HG02642 (cell line): ENCODE results near the gene UBE4B.

Source experiments
- ATAC-seq: cut with Tn5 transposase; IDR thresholded peaks from one replicate; pipeline ENCODE4 v1.9.1; 2021; ENCODE audit warnings: mild to moderate bottlenecking; ENCODE audit not compliant: unreplicated experiment, poor library complexity

The UBE4B gene

DNA sequence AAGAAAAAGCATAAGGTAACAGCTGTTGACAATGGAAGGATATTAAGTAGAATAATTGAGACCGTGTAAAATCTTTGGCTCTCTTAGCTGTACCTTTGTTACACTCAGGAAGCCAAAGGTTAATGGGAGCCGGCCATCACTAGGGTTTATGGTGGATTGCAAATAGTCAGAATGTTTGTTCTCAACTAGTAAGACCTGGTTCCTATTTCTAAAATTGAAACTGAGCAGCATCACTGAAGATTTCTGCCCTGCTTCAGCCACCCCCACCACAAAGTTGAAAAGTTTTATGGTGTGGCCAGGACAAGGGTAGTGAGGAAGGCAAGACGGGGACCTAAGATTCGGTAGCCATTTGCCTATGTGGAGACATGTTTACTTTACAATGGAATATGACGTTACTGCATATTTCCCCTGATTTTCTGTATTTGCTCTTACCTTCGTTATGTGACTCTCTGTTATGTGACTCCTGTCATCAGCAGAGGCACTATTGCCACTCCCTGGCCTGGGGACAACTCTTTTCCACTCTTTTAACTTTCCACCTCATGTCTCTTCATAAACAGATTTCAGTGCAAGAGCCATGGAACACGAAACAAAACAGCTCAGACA lies 136.3 kb downstream of the UBE4B start:
- no peak for ATAC-seq

DNA sequence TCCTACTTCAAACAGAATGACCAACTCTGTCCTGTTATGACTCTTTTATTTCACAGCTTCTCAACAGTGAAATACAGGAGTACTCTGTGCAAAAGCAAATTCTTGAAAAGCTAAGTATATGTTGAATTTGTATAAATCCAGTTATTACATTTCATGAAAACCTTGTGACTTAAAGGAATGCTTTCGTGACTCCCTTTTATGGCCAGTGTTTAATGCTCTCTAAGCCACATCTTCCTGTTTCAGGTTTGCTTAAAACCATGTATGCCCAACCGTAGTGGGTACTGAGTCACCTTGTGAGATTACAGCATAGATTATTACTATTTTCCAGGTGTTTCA lies 137.4 kb downstream of the UBE4B start:
- no peak for ATAC-seq

DNA sequence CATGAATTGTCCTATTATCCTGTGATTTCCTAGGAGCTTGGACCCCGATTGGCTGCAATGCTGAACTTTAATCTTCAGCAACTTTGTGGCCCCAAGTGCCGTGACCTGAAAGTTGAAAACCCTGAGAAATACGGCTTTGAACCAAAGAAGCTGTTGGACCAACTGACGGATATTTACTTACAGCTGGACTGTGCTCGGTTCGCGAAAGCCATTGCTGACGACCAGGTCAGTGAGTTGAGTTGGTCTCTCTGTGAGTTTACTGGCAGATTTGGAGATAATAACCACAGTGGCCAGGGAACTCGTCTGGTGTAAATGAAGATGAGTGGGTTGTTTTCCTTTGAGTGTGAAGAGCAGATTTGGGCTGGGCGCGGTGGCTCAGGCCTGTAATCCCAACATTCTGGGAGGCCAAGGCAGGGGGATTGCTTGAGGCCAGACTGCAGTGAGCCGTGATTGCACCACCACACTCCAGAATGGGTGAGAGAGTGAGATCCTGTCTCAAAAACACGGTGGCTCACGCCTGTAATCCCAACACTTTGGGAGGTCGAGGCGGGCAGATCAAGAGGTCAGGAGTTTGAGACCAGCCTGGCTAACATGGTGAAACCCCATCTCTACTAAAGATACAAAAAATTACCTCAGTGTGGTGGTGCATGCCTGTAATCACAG lies 138.5 kb downstream of the UBE4B start:
- ATAC-seq: no peak

DNA sequence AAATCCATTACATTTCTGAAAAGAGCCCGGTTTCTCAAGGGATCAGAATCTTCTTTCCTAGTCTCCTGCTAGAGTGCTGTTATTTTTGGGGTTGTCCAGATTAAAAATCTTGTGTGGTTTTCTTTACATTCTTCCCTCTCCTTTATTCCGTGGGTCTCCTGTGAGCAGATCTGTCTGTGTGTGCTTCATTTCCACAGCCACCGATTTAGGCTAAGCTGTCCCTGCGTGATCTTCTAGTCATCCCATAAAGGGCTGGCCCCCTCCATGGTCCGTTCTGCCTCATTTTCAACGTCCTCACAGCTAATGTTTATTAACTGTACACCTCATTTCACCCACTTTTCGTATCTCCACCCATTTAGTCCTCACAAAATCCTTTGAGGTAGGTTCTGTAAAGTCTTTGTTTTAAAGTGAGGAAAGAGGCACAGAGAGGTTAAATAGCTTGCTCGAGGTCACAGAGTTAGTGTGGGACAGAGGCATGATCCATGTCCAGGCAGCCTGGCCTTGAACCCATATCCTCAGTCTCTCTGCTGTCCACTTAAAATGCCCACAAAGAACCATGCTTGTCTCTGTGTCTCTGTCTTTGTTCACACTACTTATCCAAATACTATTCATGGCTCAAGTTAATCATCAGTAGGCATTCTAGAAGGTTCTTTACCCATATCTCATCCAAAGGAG lies 139.4 kb downstream of the UBE4B start:
- ATAC-seq: no peak

DNA sequence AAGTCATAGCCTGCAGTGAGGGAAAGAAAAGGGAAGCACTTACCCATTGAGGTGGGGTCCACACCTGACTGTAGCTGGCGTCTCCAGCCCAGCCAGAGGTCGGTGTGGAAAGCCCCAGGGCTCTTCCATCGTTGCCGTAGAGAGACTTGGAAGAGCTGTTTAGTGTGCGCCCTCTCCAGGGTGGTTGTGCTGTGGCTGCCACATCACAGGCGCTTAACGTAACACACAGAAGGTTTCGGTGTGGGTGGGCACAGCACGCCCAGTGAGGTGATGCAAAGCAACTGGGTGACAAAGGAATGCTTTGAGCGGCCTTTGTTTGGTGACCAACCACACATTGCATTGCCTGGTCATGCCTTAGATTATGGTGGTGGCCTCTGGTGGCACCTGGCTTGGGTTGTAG lies 140.8 kb downstream of the UBE4B start:
- ATAC-seq: no peak

DNA sequence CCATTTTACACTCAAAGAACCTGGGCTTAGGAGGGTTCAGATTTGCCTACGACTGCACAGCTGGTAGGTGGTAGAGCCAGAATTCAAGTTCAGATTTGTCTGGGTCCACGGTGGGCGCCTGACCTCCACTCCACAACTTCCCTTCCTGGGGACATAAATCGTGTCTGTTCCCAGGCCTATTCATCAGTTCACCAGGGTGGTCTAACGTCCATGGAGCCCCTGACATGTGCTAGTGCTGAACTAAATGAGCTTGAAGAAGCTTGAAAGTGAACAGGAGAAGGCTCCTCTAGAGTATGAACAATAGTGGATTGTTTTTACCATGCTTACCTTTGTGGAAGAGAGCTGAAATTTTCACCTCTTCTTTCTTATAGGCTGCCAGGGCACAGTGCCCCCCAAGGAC lies 145.1 kb downstream of the UBE4B start:
- no peak for ATAC-seq

DNA sequence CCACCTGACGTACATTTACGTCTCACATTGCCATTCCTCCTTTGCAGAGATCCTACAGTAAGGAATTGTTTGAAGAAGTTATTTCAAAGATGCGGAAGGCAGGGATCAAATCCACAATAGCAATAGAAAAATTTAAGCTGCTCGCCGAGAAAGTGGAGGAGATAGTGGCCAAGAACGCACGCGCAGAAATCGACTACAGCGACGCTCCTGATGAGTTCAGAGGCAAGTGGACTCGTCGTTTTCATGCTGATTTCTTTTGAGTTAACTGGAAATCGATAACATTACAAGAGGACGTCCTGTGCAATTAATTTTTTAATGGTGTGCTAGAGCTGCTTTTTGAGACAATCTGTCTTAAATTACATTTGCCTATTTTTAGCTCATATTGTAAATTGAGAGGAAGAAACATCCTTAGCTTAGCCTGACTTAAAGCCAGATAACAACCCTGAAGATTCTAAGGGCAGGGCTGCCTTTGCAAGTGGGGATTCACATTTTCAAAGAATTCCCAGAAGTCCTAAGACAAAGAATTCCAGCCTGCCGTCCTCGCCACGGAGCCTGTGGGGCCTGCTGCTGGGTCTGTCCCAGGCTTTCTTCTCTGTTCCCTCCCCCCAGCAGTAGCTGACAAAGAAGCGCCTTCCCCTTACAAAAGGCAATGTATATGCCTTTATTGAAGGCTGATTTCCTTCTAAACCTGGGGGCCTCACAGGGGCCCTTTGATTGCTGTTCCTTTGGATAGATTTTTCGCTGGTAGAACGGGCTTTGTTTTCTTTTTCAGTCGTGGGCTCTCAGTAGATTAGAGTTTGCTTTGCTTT lies 146.0 kb downstream of the UBE4B start:
- no peak for ATAC-seq

DNA sequence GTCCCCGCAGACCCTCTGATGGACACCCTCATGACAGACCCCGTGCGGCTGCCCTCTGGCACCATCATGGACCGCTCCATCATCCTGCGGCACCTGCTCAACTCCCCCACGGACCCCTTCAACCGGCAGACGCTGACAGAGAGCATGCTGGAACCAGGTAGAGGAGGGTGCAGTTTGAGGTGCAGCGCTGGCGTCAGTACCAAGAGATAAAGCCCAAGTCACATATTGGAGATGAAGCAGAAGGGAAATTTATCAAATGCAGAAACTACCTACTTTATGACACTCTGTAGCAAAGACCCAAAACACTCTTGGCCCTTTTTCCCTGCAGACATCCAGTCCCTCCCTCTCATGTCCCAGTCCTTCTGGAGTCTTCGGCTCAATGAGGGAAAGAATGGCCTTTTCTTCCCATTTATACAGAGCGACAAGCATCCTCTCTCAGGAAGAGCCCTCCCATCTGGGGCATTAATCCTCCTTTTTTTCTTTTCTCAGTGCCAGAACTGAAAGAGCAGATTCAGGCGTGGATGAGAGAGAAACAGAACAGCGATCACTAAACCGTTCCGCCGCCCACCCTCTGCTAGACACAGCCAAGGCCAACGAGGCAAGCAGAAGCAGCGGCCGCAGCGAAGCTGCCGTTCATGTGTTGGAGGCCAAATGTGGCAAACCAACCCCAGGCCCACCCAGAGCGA lies 146.8 kb downstream of the UBE4B start:
- no peak for ATAC-seq

DNA sequence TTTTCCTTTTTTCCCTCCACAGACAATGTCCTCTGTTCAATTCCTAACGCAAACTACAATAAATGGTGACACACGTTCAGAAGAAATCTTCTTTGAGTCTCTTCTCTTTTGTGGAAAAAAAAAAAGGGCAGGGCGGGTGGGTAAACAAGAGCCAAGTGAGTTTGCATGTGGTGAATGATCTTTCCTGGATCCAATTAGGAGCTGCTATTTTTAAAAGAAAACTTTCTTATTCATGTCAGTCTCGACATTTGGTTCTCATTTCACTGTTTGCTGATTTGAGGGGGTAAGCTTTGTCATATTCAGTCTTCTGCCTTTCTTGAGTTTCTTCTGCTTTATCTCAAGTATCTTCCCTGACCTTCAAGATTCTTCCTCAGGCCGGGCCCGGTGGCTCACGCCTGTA lies 148.4 kb downstream of the UBE4B start:
- no peak for ATAC-seq

DNA sequence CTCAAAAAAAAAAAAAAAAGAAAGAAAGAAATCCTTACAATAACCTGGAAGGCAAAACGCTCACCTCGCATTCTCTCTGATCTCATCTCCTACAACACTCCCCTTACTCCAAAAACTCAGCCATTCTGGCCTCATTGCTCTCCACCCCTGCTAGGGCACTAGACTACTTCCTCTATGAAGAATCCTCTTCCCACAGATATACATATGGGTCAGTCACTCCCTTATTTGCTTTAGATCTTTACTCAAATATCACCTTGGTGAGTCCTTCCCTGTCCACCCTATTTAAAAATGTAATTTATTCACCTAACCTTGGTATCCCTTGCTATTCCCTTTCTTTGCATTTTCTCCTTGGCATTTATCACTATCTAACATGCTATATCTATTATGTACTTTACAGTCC lies 153.0 kb downstream of the UBE4B start:
- ATAC-seq: no peak

DNA sequence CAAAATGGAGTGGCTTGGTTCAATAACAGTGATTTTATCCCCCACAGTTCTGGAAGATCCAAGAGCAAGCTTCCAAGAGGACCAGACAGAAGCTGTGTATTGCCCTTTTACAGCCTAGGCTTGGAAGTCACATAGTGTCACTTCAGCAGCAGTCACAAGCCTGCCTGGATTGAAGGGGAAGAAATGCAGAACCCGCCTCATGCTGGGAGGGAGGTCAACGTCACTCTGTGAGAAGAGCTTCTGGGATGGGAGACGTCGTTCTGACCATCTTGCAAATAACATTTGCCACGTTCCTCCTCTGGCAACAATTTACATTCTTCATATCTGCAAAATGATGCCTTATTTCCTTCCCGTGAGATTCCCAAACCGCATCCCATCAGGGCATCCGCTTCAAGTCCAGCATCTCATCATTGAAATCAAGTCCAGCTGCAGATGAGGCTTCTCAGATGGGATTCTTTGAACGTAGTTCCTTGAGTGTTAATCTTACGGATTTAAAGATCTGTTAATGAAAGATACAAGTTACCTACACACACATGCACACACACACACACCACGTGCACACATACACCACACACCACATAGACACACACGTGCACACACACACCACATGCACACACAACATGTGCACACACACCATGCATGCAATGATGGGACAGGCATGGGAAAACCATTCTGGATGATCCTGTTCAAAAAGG lies 153.7 kb downstream of the UBE4B start:
- ATAC-seq: no peak

DNA sequence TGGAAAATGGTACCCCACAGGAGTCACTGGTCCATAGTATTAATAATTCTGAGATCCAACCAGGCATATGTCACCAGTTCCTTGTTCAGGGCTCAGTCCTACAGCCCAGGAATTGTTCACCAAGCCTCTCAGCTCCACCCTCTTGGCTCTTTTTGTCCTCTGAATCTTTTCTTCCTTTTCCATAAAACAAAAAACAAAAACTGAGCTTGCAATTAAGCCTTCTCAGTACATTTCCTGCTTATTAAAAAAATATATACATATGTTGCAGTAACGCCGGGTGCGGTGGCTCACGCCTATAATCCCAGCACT lies 154.2 kb downstream of the UBE4B start:
- no peak for ATAC-seq

DNA sequence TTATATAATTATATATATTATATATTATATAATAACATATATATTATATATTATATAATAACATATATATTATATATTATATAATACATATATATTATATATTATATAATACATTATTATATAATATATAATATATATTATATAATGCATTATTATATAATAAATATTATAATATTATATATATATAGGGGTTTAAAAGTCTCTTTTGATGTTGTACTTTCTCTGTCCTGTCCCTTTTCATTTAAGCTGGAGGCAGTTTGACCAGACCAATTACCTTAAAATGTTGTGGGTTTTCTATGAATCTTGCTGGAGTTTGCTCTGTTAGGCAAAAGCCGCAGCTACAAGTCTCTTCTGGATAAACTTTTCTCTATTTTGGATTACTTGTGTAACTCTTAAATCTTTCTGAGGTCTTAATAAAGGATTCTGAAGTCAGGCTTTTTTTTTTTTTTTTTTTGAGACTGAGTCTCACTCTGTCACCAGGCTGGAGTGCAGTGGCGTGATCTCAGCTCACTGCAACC lies 155.4 kb downstream of the UBE4B start:
- ATAC-seq: no peak

DNA sequence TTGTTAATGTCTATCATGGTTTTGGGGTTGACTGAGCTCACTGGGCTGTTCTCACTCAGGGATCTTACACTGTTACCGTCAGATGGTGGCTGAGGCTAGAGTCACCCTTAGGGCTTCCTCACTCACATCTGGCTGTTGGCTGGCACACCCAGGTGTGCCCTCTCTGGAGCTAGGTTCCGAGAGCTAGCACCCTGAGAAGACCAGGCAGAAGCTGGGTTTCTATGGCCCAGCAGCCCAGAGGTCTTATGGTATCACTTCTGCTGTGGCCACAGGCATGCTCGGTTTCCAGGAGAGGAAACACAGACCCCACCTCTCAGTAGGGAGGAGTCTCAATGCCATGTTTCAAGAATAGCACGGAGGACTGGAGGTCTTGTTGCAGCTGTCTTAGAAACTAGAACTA lies 156.9 kb downstream of the UBE4B start:
- no peak for ATAC-seq

DNA sequence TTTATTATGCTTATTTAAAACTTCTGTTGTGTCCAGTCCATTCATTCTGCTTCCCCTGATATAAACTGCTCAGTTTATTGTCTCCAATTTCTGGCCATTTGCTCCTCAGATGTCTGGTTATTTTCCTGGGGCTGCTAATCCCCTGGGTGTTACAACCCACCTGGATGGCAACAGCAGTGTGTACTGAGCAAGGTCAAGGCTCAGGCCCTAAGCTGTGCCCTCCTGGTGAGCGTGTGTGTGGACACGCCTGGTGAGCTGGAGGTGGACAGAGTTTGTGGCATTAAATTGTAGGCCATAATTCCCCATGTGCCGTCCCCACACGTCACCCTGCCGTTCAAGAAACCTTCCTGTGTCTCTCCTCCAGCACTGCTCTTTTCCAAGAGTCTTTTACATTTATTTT lies 159.5 kb downstream of the UBE4B start:
- no peak for ATAC-seq

DNA sequence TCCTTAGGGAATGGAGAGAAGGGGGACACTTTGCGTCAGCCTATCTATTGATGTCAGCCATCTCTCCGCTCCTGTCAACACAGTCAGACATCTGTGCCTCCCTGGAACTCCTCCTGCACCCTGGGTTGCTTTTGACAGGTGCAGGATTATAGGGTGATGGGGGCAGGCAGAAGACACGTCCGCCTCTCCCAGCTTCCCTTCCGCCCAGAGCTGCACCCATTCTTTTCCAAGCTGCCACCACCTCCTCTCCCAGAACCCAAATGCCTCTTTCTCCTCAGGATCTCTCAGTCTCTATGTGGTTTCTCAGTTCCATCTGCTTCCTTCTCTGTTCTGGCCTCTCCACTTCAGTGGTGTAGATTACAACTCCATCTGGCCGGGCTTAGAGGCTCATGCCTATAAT lies 160.5 kb downstream of the UBE4B start:
- ATAC-seq: no peak

DNA sequence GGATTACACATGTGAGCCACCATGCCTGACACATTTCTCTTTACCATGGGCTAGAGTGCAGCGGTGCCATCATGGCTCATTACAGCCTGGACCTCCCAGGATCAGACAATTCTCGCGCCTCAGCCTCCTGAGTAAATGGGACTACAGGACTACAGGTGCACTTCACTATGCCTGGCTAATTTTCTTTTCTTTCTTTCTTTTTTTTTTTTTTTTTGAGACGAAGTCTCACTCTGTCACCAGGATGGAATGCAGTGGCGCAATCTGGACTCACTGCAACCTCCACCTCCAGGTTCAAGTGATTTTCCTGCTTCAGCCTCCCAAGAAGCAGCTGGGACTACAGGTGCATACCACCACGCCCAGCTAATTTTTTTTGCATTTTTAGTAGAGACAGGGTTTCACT lies 162.8 kb downstream of the UBE4B start:
- ATAC-seq: no peak

DNA sequence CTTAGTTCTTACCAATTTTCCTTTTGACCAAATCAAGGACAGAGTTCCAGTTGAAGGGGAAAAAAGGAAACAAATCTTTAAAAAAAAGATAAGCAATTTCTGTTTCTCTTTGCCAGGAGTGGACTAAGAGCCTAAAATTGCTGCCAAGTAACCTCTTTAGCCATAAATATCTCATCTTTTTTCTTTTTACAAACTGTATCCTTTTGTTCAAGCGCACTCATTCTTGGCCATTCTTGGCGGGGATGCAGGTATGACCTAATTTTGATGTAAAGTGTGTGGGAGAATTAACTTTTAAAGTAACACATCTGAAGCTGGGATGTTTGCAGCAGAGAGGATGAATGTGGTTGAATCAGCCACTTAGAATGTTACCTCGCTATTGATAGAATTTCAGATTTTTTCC lies 164.2 kb downstream of the UBE4B start:
- ATAC-seq: no peak

DNA sequence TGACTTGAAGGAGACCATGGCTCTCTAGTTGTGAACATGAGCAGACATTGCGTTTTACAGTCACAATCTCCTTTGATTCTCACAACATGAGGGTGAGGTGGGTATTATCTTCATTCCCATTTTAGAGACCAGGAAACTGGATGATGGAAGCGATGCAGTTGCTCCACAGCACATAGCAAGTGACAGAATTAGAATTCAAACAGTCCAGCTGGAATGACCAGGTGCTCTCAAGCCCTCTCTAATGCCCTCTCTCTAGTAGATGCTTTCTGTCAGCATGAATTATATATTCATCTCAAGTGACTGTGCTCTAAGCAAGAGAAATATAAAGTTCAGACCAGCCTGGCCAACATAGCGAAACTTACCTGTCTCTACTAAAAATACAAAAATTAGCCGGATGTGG lies 167.9 kb downstream of the UBE4B start:
- no peak for ATAC-seq

DNA sequence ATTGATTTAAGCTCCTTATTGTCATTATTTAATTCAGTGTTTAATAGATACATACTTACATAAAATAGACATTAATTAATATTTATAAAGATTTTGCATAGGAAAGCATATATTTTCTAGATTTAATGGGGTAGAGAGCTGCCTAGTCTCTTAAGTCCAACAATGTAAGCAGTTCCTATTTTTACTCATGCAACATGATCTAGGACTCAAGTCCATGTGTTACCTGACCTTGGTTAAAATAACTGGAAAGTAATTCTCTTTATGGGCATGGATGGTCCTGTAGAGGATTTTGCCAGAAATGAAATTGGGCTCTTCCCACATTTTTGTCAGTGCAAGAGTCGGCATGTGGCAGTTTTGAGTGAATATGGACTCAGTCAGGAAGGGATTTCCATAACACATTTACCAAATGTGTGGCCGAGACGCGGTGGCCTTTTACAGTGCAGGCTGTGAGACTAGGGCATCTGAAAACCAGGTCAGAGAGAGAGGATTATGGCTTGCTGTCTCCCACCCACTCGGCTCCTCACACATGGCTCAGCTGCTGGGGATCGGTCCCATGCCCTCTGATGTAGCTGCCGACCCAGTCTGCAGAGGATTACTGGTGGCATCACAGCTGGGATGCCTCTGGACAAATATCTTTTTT lies 171.4 kb downstream of the UBE4B start:
- no peak for ATAC-seq
